HepG2 (cell line): Measurements from ENCODE around the gene CNMD. TPM values are rescaled to one million over a fixed set of nuclear protein-coding genes. Genes with fewer than 3 reads are reported as not detected.

Experiments used
- ATAC-seq: fragments of 200-7000 bp; cut with Tn5 transposase; 3 replicates; pipeline ENCODE4 v1.9.1; 2020; ENCODE audit warnings: mild to moderate bottlenecking, moderate library complexity
- BruUV-seq: library from RNA; stranded (reverse); fragments of 400-500 nt; replicated peaks from 2 replicates; lab custom pipeline; 2021; lab: Mats Ljungman, UMichigan
- CTCF ChIA-PET: fragments of 300-600 bp; formaldehyde crosslinking; extraction: SDS; loops from one replicate; lab custom pipeline; 2021; ENCODE audit warnings: low total read pairs, inconsistent platforms, low intra/inter-chr PET ratio; lab: Yijun Ruan, JAX
- POLR2A ChIA-PET: fragments of 350-600 bp; sonication (Branson Sonifier 250); formaldehyde crosslinking; loops from one replicate; lab custom pipeline; 2020; ENCODE audit warnings: antibody characterized with exemption, inconsistent platforms; lab: Yijun Ruan, JAX
- DNase-seq: peaks from one replicate; pipeline ENCODE4 v3.0.0-alpha.2; 2015; ENCODE audit warnings: low spot score
- FAIRE-seq: peaks from 3 replicates; lab custom pipeline; 2011; peaks lifted over from hg19 to GRCh38; lab: Jason Lieb, UNC
- H2AFZ ChIP-seq: one replicate; pipeline ENCODE4 v1.6.1; 2011; ENCODE audit warnings: low read length, inconsistent platforms
- H3K27ac ChIP-seq: fragments of 300-600 bp; 3 replicates; pipeline ENCODE4 v1.8.0; 2011; ENCODE audit warnings: mixed run types, mild to moderate bottlenecking, mixed read lengths, low read length, inconsistent platforms; ENCODE audit not compliant: insufficient read depth; ENCODE audit errors: extremely low read length
- H3K27me3 ChIP-seq, 2 experiments: fragments of 200-600 bp in 1 of 2; 2 replicates in 1 of 2; 3 replicates in 1 of 2; pipeline versions ENCODE4 v1.6.0 to v1.8.0; 2011; ENCODE audit warnings: low read length in 2 of 2, mild to moderate bottlenecking in 2 of 2, moderate library complexity in 2 of 2, inconsistent platforms in 1 of 2; ENCODE audit not compliant: insufficient read depth in 2 of 2, control insufficient read depth in 1 of 2
- H3K36me3 ChIP-seq, 2 experiments: fragments of 200-600 bp in 1 of 2; replicated peaks in 1 of 2; 2 replicates in 1 of 2; 3 replicates in 1 of 2; pipeline versions ENCODE4 v1.5.1 to v1.8.0; 2011; ENCODE audit warnings: low read length in 2 of 2, inconsistent platforms in 1 of 2; ENCODE audit not compliant: insufficient read depth in 2 of 2, control insufficient read depth in 1 of 2
- H3K4me1 ChIP-seq: 2 replicates; pipeline ENCODE4 v1.5.1; 2012; ENCODE audit warnings: low read length, inconsistent platforms; ENCODE audit not compliant: insufficient read depth
- H3K4me2 ChIP-seq: 2 replicates; pipeline ENCODE4 v1.6.0; 2011; ENCODE audit warnings: low read depth, low read length, inconsistent platforms
- H3K4me3 ChIP-seq, 3 experiments: fragments of 200-600 bp in 1 of 3; sonication (generic), shearing (Covaris generic) in 1 of 3; replicated peaks in 1 of 3; 2 replicates each; pipeline ENCODE4 v1.5.1; 2011 to 2016; ENCODE audit warnings: low read length in 3 of 3, inconsistent platforms in 2 of 3, low read depth in 2 of 3, mild to moderate bottlenecking in 2 of 3, control low read depth in 1 of 3, mixed read lengths in 1 of 3; ENCODE audit not compliant: insufficient read depth in 1 of 3
- H3K79me2 ChIP-seq: one replicate; pipeline ENCODE4 v1.6.1; 2011; ENCODE audit warnings: low read length, inconsistent platforms; ENCODE audit not compliant: insufficient read depth
- H3K9ac ChIP-seq: 2 replicates; pipeline ENCODE4 v1.6.0; 2011; ENCODE audit warnings: mild to moderate bottlenecking, low read depth, low read length, inconsistent platforms; ENCODE audit not compliant: insufficient read depth
- H3K9me3 ChIP-seq: 2 replicates; pipeline ENCODE4 v1.5.1; 2012; ENCODE audit warnings: mild to moderate bottlenecking, low read length
- H4K20me1 ChIP-seq: 2 replicates; pipeline ENCODE4 v1.6.0; 2011; ENCODE audit warnings: inconsistent platforms, mild to moderate bottlenecking, low read length, moderate library complexity; ENCODE audit not compliant: insufficient read depth
- ATF7 ChIP-seq, 2 experiments: fragments of 450-650 bp in 1 of 2; sonication (generic) in 1 of 2; formaldehyde crosslinking in 1 of 2; IDR thresholded peaks; 2 replicates each; pipeline versions ENCODE4 v1.4.0 to v1.6.1; 2016 to 2020; ENCODE audit warnings: antibody characterized with exemption in 1 of 2, mild to moderate bottlenecking in 1 of 2, missing genetic modification reagents in 1 of 2
- GABPB1 ChIP-seq: IDR thresholded peaks from 2 replicates; pipeline ENCODE4 v1.6.1; 2016; ENCODE audit warnings: mild to moderate bottlenecking, missing genetic modification reagents, moderate library complexity, missing compliant biosample characterization
- HNRNPLL ChIP-seq: fragments of 200-400 bp; formaldehyde crosslinking; IDR thresholded peaks from 2 replicates; pipeline ENCODE4 v1.6.1; 2017; ENCODE audit warnings: mild to moderate bottlenecking, low read depth, low read length; ENCODE audit not compliant: poor library complexity, severe bottlenecking
- PATZ1 ChIP-seq: sonication (generic); formaldehyde crosslinking; IDR thresholded peaks from 2 replicates; pipeline ENCODE4 v1.4.0; 2020; ENCODE audit warnings: missing genetic modification reagents
- RBFOX2 ChIP-seq: fragments of 200-400 bp; formaldehyde crosslinking; IDR thresholded peaks from 2 replicates; pipeline ENCODE4 v1.6.1; 2017; ENCODE audit warnings: low read depth, mild to moderate bottlenecking, low read length
- ZBTB7B ChIP-seq: sonication (generic); formaldehyde crosslinking; IDR thresholded peaks from 2 replicates; pipeline ENCODE4 v1.4.0; 2020; ENCODE audit warnings: missing genetic modification reagents
- ZFX ChIP-seq: sonication (generic); formaldehyde crosslinking; IDR thresholded peaks from 2 replicates; pipeline ENCODE4 v1.4.0; 2020; ENCODE audit warnings: mild to moderate bottlenecking, low read depth, missing genetic modification reagents, moderate library complexity
- ZNF253 ChIP-seq: sonication (generic); formaldehyde crosslinking; IDR thresholded peaks from 2 replicates; pipeline ENCODE4 v1.8.0; 2022; ENCODE audit warnings: mild to moderate bottlenecking, missing genetic modification reagents, borderline replicate concordance
- WGBS: methylation state at CpG from one replicate; pipeline ENCODE4 v1.1.6; 2017; ENCODE audit warnings: low lambda C conversion rate; 5-methylcytosine and 5-hydroxymethylcytosine counted together
- in situ Hi-C: cut with HindIII; loops from 2 replicates; pipeline ENCODE4 v1.10.0; 2017; ENCODE audit warnings: low pct_unique_long_range_greater_than_20kb; ENCODE audit not compliant: extremely low pct_ligation_motif_present
- intact Hi-C: fragments of 100-400 bp; cut with micrococcal nuclease; formaldehyde crosslinking; loops from one replicate; pipeline ENCODE4 v1.10.0; 2022; ENCODE audit not compliant: unreplicated experiment
- polyA plus RNA-seq, 8 experiments: library from polyadenylated mRNA; depleted of rRNA in 3 of 8; stranded (reverse) in 7 of 8; unstranded in 1 of 8; fragments of >200 nt; fragmentation: Illumina TruSeq in 4 of 8; extraction: Trizol in 4 of 8; gene quantifications; 2 replicates each; pipeline versions ENCODE4 v1.2.1 to v1.2.3, GENCODE V29; 2011 to 2016; ENCODE audit warnings: low read depth in 4 of 8, missing spikeins in 1 of 8, mixed read lengths in 1 of 8; ENCODE audit not compliant: insufficient read depth in 1 of 8
- total RNA-seq, 5 experiments: library from RNA; depleted of rRNA; stranded (reverse); fragments of >200 nt; fragmentation: Illumina TruSeq; extraction: Trizol; gene quantifications; 2 replicates each; pipeline ENCODE4 v1.2.3, GENCODE V29; 2016; ENCODE audit warnings: low read depth in 1 of 5
- TF ChIP-seq, protein P1 (sequence below): sonication (generic); formaldehyde crosslinking; conservative IDR thresholded peaks from 2 replicates; pipeline ENCODE4 v1.4.0; 2020; ENCODE audit warnings: missing genetic modification reagents
- TF ChIP-seq, protein P2 (sequence below): sonication (generic); formaldehyde crosslinking; IDR thresholded peaks from 2 replicates; pipeline ENCODE4 v1.5.0; 2020; ENCODE audit warnings: missing genetic modification reagents

CNMD gene
- total and polyA plus RNA-seq, 2 of the 13 experiments (the other 11 are each of a cell fraction or from before 2014, with no cell fraction given) = not detected

DNA sequence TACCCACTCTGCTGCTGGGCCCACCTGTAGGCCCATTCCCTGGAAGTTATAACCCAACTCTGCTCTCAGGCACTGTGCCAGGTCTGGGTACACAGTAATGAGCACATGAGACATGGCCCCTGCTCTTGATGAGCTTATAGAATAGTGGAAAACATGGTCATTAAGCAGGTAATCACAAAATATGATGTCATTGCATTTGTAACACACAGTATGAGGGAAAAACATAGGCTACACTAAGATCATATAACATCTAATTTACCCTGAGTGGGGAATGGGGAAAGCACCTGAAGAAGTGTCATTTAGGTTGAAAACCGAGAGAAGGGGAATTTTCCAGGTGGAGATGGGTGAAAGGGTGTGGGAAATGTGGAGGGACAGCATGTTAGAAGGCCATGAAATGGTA is 3.9 kb upstream of the CNMD start:
- no peak for ATAC-seq
- H3K27ac ChIP-seq = no peak overlapping the region
- in situ Hi-C loops (no loop called here), intact Hi-C loops (no loop called here)
- no peak for DNase-seq
- H4K20me1 ChIP-seq = no peaks in the 10 kb centered on the region
- H2AFZ ChIP-seq = no peak overlapping the region
- H3K4me1 ChIP-seq = no peaks in the 10 kb centered on the region
- peaks cover 1 to 19% of the 10 kb centered on the region in 2 experiments; a peak in 3 of 5 replicates for H3K27me3 ChIP-seq
- CTCF ChIA-PET = no interaction called here
- H3K4me2 ChIP-seq = no peak overlapping the region
- no peak overlapping the region for H3K9ac ChIP-seq
- POLR2A ChIA-PET = no interaction called here
- H3K79me2 ChIP-seq = no peaks in the 10 kb centered on the region
- no peak overlapping the region for H3K4me3 ChIP-seq
- H3K9me3 ChIP-seq = no peaks in the 10 kb centered on the region
- TF ChIP-seq ATF7 (IDR thresholded peaks at IDR 0.05) (peak; percentile 87), ATF7 (CRISPR knock-in tag; IDR thresholded peaks at IDR 0.05) (no peak)
- TF ChIP-seq, protein P1, sequence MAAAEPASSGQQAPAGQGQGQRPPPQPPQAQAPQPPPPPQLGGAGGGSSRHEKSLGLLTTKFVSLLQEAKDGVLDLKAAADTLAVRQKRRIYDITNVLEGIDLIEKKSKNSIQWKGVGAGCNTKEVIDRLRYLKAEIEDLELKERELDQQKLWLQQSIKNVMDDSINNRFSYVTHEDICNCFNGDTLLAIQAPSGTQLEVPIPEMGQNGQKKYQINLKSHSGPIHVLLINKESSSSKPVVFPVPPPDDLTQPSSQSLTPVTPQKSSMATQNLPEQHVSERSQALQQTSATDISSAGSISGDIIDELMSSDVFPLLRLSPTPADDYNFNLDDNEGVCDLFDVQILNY (CRISPR knock-in tag) = no peak
- TF ChIP-seq, all 625 proteins: peak for 1
- 0% methylated on average over 1 of the region's 1 CpG for WGBS
- FAIRE-seq = no peak
- no peaks in the 10 kb centered on the region for H3K36me3 ChIP-seq
- BruUV-seq = no TSS peak

- Histone ChIP-seq H3K27me3 (peaks cover 1 to 22% of the 10 kb centered on the region in 2 experiments; a peak in 2 of 5 replicates), H3K36me3 (no peaks in the 10 kb centered on the region), H3K27ac (no peak overlapping the region), H3K9ac (no peak overlapping the region), H3K4me3 (peak overlapping the region; percentile 19 to 62 (median 41); a peak in 5 of 6 replicates), H4K20me1 (no peaks in the 10 kb centered on the region), H3K4me1 (no peaks in the 10 kb centered on the region), H3K79me2 (no peaks in the 10 kb centered on the region), H3K9me3 (no peaks in the 10 kb centered on the region), H3K4me2 (peak overlapping the region; percentile 72), H2AFZ (peak overlapping the region; percentile 34)
- BruUV-seq = no TSS peak
- intact Hi-C loops (loop anchor here (5.0 kb wide), 1 partner anchor 72 kb away; no protein-coding TSS in a partner anchor), in situ Hi-C loops (no loop called here)
- ATAC-seq = peak; percentile 92
- no peak for FAIRE-seq
- DNase-seq = no peak
- ChIA-PET CTCF (interaction anchor here (2.4 kb wide), 1 partner anchor 74 kb away, joined by 6 read pairs; no protein-coding TSS in a partner anchor), POLR2A (no interaction called here)
- 42% methylated on average over 21 of the region's 75 CpGs for WGBS
- no peak for TF ChIP-seq RBFOX2
- TF ChIP-seq ZNF253 (CRISPR knock-in tag) = no peak
- peak; percentile 68; the same call in 1 of the 2 replicates for TF ChIP-seq ZBTB7B (CRISPR knock-in tag)
- TF ChIP-seq GABPB1 (CRISPR knock-in tag) = 0 out of 2 replicates have a peak, but pooled peaks have one; percentile 21
- TF ChIP-seq, protein P2, sequence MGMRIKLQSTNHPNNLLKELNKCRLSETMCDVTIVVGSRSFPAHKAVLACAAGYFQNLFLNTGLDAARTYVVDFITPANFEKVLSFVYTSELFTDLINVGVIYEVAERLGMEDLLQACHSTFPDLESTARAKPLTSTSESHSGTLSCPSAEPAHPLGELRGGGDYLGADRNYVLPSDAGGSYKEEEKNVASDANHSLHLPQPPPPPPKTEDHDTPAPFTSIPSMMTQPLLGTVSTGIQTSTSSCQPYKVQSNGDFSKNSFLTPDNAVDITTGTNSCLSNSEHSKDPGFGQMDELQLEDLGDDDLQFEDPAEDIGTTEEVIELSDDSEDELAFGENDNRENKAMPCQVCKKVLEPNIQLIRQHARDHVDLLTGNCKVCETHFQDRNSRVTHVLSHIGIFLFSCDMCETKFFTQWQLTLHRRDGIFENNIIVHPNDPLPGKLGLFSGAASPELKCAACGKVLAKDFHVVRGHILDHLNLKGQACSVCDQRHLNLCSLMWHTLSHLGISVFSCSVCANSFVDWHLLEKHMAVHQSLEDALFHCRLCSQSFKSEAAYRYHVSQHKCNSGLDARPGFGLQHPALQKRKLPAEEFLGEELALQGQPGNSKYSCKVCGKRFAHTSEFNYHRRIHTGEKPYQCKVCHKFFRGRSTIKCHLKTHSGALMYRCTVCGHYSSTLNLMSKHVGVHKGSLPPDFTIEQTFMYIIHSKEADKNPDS (CRISPR knock-in tag) = no peak
- TF ChIP-seq PATZ1 (CRISPR knock-in tag) = peak; percentile 10; the same call in 1 of the 2 replicates
- peak; percentile 32; the same call in 1 of the 2 replicates for TF ChIP-seq ZFX
- TF ChIP-seq HNRNPLL = peak; percentile 75
These were observed 727 bp downstream of the CNMD start for GRCh38 chr13:52738719-52739467.
